H1 (cell line): ENCODE data around the gene KCNQ1.

Experiments
- EGR1 ChIP-seq: IDR thresholded peaks from 2 replicates; pipeline ENCODE4 v1.6.1; 2011; ENCODE audit warnings: low read depth, low read length, borderline replicate concordance
- EP300 ChIP-seq, 2 experiments: IDR thresholded peaks; 1 replicate in 1 of 2; 2 replicates in 1 of 2; pipeline ENCODE4 v1.6.1; 2011 to 2012; ENCODE audit warnings: low read depth in 2 of 2, low read length in 2 of 2, mild to moderate bottlenecking in 2 of 2, borderline replicate concordance in 1 of 2, inconsistent platforms in 1 of 2, moderate library complexity in 1 of 2
- HDAC6 ChIP-seq: IDR thresholded peaks from one replicate; pipeline ENCODE4 v1.7.1; 2012; ENCODE audit warnings: low read depth, mild to moderate bottlenecking, inconsistent platforms, low read length, moderate library complexity
- POLR2A ChIP-seq, 2 experiments: IDR thresholded peaks; 1 replicate in 1 of 2; 2 replicates in 1 of 2; pipeline ENCODE4 v1.6.1; 2011; ENCODE audit warnings: low read depth in 2 of 2, low read length in 2 of 2, mild to moderate bottlenecking in 2 of 2; ENCODE audit errors: control extremely low read depth in 1 of 2
- RFX5 ChIP-seq: IDR thresholded peaks from 2 replicates; pipeline ENCODE4 v1.6.1; 2011; ENCODE audit warnings: low read depth, low read length, improper control_type of control experiment, borderline replicate concordance
- TBP ChIP-seq: IDR thresholded peaks from 2 replicates; pipeline ENCODE4 v1.6.1; 2011; ENCODE audit warnings: low read depth, low read length, improper control_type of control experiment
- ZNF274 ChIP-seq: IDR thresholded peaks from 2 replicates; pipeline ENCODE4 v1.7.0; 2012; ENCODE audit warnings: low read length, borderline replicate concordance; ENCODE audit errors: extremely low read depth
- TF ChIP-seq, protein P1 (sequence below), 3 experiments: IDR thresholded peaks; 1 replicate in 2 of 3; 2 replicates in 1 of 3; pipeline versions ENCODE4 v1.5.1 to v1.6.1; 2011; ENCODE audit warnings: low read length in 3 of 3, mild to moderate bottlenecking in 3 of 3, inconsistent platforms in 2 of 3, low read depth in 1 of 3, moderate library complexity in 1 of 3; ENCODE audit not compliant: insufficient read depth in 1 of 3; ENCODE audit errors: control extremely low read depth in 1 of 3
- TF ChIP-seq, protein P2 (sequence below): IDR thresholded peaks from 2 replicates; pipeline ENCODE4 v1.6.1; 2012; ENCODE audit warnings: low read length, inconsistent platforms

DNA sequence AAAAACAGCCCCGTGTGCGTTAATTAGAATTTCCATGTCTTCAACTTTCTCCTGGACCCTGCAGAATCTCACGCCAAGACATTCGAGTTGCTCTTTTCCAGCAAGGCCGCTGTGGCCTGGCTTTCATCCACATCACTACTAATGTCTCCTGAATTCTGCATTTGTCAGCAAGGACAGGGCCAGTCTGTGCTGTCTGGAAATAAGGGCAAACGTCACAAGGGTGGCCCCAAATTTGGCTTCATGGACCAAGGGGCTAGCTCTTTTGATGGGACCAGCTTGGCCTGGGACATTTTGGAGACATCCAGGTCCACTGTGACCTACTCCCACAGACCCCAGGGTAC, 221.6 kb downstream of the KCNQ1 start:
- TF ChIP-seq EGR1: no peak
- TF ChIP-seq, protein P1, sequence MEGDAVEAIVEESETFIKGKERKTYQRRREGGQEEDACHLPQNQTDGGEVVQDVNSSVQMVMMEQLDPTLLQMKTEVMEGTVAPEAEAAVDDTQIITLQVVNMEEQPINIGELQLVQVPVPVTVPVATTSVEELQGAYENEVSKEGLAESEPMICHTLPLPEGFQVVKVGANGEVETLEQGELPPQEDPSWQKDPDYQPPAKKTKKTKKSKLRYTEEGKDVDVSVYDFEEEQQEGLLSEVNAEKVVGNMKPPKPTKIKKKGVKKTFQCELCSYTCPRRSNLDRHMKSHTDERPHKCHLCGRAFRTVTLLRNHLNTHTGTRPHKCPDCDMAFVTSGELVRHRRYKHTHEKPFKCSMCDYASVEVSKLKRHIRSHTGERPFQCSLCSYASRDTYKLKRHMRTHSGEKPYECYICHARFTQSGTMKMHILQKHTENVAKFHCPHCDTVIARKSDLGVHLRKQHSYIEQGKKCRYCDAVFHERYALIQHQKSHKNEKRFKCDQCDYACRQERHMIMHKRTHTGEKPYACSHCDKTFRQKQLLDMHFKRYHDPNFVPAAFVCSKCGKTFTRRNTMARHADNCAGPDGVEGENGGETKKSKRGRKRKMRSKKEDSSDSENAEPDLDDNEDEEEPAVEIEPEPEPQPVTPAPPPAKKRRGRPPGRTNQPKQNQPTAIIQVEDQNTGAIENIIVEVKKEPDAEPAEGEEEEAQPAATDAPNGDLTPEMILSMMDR (IDR thresholded peaks at IDR 0.05; ENCODE audit: control extremely low read depth in 1 of 3, insufficient read depth in 1 of 3, low read depth in 1 of 3, low read length in 3 of 3): no peak
- no peak for TF ChIP-seq ZNF274
- no peak for TF ChIP-seq HDAC6
- TF ChIP-seq POLR2A (IDR thresholded peaks at IDR 0.05; ENCODE audit: control extremely low read depth in 1 of 2, low read depth in 2 of 2, low read length in 2 of 2): no peak
- no peak for TF ChIP-seq RFX5
- TF ChIP-seq EP300 (IDR thresholded peaks at IDR 0.05; ENCODE audit: borderline replicate concordance in 1 of 2, low read depth in 2 of 2, low read length in 2 of 2): no peak
- TF ChIP-seq, protein P2, sequence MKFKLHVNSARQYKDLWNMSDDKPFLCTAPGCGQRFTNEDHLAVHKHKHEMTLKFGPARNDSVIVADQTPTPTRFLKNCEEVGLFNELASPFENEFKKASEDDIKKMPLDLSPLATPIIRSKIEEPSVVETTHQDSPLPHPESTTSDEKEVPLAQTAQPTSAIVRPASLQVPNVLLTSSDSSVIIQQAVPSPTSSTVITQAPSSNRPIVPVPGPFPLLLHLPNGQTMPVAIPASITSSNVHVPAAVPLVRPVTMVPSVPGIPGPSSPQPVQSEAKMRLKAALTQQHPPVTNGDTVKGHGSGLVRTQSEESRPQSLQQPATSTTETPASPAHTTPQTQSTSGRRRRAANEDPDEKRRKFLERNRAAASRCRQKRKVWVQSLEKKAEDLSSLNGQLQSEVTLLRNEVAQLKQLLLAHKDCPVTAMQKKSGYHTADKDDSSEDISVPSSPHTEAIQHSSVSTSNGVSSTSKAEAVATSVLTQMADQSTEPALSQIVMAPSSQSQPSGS: no peak
- TF ChIP-seq TBP: no peak
